ENCODE results near the gene FIBCD1.

- TF ChIP-seq CTCF (IDR thresholded peaks at IDR 0.05; ENCODE audit: low read length) (no peak), EZH2 (IDR thresholded peaks at IDR 0.05; ENCODE audit: borderline replicate concordance, low read length) (no peak)
Measured at GRCh38 chr9:130921300-130921988, 17.6 kb downstream of the FIBCD1 start.
